NCI-H2196 treated with DMSO at 0.1 percent for 48 hours (cell line): ENCODE results near the gene SLC25A42.
"Not testable (repeated sequence)": the region's sequence is repeated elsewhere in the genome, so short reads cannot be mapped to it uniquely, and the experiment has no call there.

ENCODE experiments used
- DNase-seq: peaks from one replicate; lab custom pipeline; 2025; ENCODE audit not compliant: unreplicated experiment; lab: John Stamatoyannopoulos, UW

The SLC25A42 gene

GRCh38 chr19:19063183-19064097, at the start of gene SLC25A42:
Gene SLC25A42, plus strand, starts transcription at chr19:19063994. Its CDS starts 32,131 bp downstream, at chr19:19096125.
- DNase-seq: peak; percentile 99

GRCh38 chr19:19021115-19021514, 42.7 kb upstream of the SLC25A42 start:
- no peak for DNase-seq

- no peak for DNase-seq
Observed at GRCh38 chr19:19022380-19022961, 41.3 kb upstream of the SLC25A42 start.

- DNase-seq: not testable (repeated sequence)
Observed at GRCh38 chr19:19023376-19023775, 40.4 kb upstream of the SLC25A42 start.

- DNase-seq: no peak
Observed at GRCh38 chr19:19025861-19026260, 37.9 kb upstream of the SLC25A42 start.

- peak; percentile 6 for DNase-seq
Observed at GRCh38 chr19:19026299-19026971, 37.4 kb upstream of the SLC25A42 start.

GRCh38 chr19:19027228-19027627, 36.6 kb upstream of the SLC25A42 start:
- no peak for DNase-seq

- no peak for DNase-seq
Observed at GRCh38 chr19:19028526-19028925, 35.3 kb upstream of the SLC25A42 start.

GRCh38 chr19:19031891-19032290, 31.9 kb upstream of the SLC25A42 start:
- DNase-seq: no peak

GRCh38 chr19:19032420-19033175, 31.2 kb upstream of the SLC25A42 start:
- peak; percentile 19 for DNase-seq

GRCh38 chr19:19033176-19033425, 30.7 kb upstream of the SLC25A42 start:
- DNase-seq: no peak

- peak; percentile 83 for DNase-seq
Observed at GRCh38 chr19:19033426-19034203, 30.2 kb upstream of the SLC25A42 start, which contains the start of the genes ARMC6 and SUGP2. Gene ARMC6, plus strand, starts transcription at chr19:19033603. Its CDS starts 607 bp downstream, at chr19:19034210. Gene SUGP2, minus strand, starts transcription at chr19:19033517. Its CDS starts 2,446 bp downstream, at chr19:19031071.

- peak; percentile 69 for DNase-seq
Observed at GRCh38 chr19:19034204-19034624, 29.6 kb upstream of the SLC25A42 start.

- no peak for DNase-seq
Observed at GRCh38 chr19:19039901-19040300, 23.9 kb upstream of the SLC25A42 start.

- no peak for DNase-seq
Observed at GRCh38 chr19:19040417-19040816, 23.4 kb upstream of the SLC25A42 start.

- DNase-seq: no peak
Observed at GRCh38 chr19:19042732-19043280, 21.0 kb upstream of the SLC25A42 start.

GRCh38 chr19:19043481-19043880, 20.3 kb upstream of the SLC25A42 start:
- no peak for DNase-seq

- no peak for DNase-seq
Observed at GRCh38 chr19:19043881-19044280, 19.9 kb upstream of the SLC25A42 start.

GRCh38 chr19:19049406-19049805, 14.4 kb upstream of the SLC25A42 start:
- no peak for DNase-seq

- DNase-seq: no peak
Observed at GRCh38 chr19:19050104-19050503, 13.7 kb upstream of the SLC25A42 start.
